ENCODE results near the gene MAPK11.

MAPK11 gene

GRCh38 chr22:50227579-50228215, 42.5 kb downstream of the MAPK11 start:
- Mint-ChIP-seq H3K4me3 (no peak overlapping the region), H3K27ac (no peak overlapping the region), H3K9me3 (no peaks in the 10 kb centered on the region), H3K4me1 (peaks cover 5% of the 10 kb centered on the region), H3K27me3 (ENCODE audit: low read depth, poor library complexity) (peaks cover 10% of the 10 kb centered on the region), H3K36me3 (ENCODE audit: low read depth) (peaks cover 18% of the 10 kb centered on the region)
- TF ChIP-seq CTCF (IDR thresholded peaks at IDR 0.05), result no peak
- no peak for DNase-seq

DNA sequence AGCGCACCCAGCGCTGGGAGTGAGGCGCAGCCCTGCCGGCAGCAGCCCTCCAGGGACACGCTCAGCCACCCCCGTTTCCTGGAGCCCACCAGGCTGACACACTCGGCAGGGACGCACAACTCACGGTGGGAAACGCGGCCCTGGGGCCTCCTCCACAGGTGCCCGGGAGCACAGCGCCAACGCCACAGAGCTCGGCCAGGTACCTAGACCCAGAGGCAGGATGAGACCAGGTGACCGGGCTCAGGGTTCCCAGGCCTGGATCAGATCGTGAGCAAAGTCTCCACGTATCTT, 43.4 kb downstream of the MAPK11 start:
- no peak overlapping the region for H3K4me3 Mint-ChIP-seq

GRCh38 chr22:50226063-50226874, 43.9 kb downstream of the MAPK11 start:
- no peak for DNase-seq
- no peak overlapping the region for H3K4me3 Mint-ChIP-seq

More for the DNA sequence above, 43.4 kb downstream of the MAPK11 start:
- H3K27ac Mint-ChIP-seq, result no peak overlapping the region
- H3K27me3 Mint-ChIP-seq (ENCODE audit: low read depth, poor library complexity), result peaks cover 10% of the 10 kb centered on the region
- peaks cover 5% of the 10 kb centered on the region for H3K4me1 Mint-ChIP-seq
- no peak for DNase-seq
- H3K9me3 Mint-ChIP-seq, result no peaks in the 10 kb centered on the region
- TF ChIP-seq CTCF (IDR thresholded peaks at IDR 0.05), result no peak
- H3K36me3 Mint-ChIP-seq (ENCODE audit: low read depth), result peaks cover 23% of the 10 kb centered on the region

DNA sequence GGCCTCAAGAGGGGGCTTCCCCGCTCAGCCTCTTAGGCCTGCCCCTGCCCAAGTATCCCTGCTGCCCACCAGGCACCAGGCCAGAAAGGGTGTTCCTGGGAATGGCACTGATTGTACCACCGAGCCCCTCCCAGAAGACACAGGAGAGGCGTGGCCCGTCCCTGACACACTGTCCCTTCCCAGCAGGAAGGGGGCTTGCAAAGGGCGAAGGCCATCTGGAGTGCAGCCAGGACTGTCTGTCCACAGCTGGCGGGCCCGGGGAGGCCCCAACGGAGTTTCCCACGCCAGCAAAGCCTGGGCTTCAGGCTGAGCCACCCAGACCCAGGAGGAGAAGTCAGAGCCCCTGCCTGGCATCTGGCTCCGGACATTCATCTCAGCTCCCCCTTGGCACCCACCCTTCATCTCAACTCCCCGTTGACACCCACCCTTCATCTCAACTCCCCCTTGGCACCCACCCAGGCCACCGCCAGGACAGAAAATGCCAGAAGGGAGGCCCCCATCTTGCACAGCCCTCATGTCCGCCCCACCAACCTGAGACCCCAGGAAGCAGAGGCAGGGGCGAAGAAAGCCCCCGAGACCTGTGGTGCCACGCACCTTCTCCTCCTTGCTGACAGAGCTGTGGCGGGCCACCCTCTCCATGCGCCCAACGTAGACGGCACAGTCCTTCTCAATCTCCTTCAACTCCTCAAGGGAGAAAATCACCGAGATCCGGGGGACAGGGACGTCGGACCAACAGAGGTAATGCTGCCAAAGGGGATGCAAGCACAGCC, 44.8 kb downstream of the MAPK11 start:
- Mint-ChIP-seq H3K27me3 (ENCODE audit: low read depth, poor library complexity) (peaks cover 7% of the 10 kb centered on the region), H3K4me3 (no peak overlapping the region), H3K27ac (peak overlapping the region; percentile 39), H3K36me3 (ENCODE audit: low read depth) (peaks cover 29% of the 10 kb centered on the region), H3K9me3 (no peaks in the 10 kb centered on the region), H3K4me1 (peaks cover 5% of the 10 kb centered on the region)
- no peak for DNase-seq
- no peak for TF ChIP-seq CTCF (IDR thresholded peaks at IDR 0.05)

More at GRCh38 chr22:50226063-50226874, 43.9 kb downstream of the MAPK11 start:
- H3K36me3 Mint-ChIP-seq (ENCODE audit: low read depth), result peaks cover 23% of the 10 kb centered on the region
- H3K9me3 Mint-ChIP-seq, result no peaks in the 10 kb centered on the region
- TF ChIP-seq CTCF (IDR thresholded peaks at IDR 0.05), result no peak
- peaks cover 10% of the 10 kb centered on the region for H3K27me3 Mint-ChIP-seq (ENCODE audit: low read depth, poor library complexity)
- peaks cover 5% of the 10 kb centered on the region for H3K4me1 Mint-ChIP-seq
- peak overlapping the region; percentile 39 for H3K27ac Mint-ChIP-seq

DNA sequence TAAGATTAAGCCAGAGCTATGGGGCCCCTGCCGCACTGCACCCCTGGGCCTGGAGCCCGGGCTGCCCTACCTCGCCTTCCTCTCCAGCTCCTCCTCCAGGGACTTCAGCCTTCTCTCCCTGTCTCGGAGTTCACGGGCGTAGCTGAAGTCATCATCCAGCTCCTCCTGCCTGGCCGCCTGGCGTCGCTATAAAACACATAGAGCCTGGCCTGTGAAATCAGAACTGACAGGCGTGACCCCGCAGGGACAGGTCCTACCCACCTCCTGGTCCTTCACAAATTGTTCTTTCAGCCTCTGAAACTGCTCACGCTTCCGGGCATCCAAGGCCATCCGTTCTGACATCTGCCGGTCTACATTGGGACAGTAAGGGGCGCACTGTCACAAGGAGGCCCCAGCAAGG, 46.1 kb downstream of the MAPK11 start:
- Mint-ChIP-seq H3K9me3 (no peaks in the 10 kb centered on the region), H3K4me1 (peaks cover 5% of the 10 kb centered on the region), H3K36me3 (ENCODE audit: low read depth) (peaks cover 28% of the 10 kb centered on the region), H3K4me3 (no peak overlapping the region), H3K27ac (peak overlapping the region; percentile 26), H3K27me3 (ENCODE audit: low read depth, poor library complexity) (peaks cover 7% of the 10 kb centered on the region)
- TF ChIP-seq CTCF (IDR thresholded peaks at IDR 0.05), result no peak
- no peak for DNase-seq

All from nephron progenitor cell (in vitro differentiated cells).